H1 (cell line): ENCODE data around the gene FUT2. TPM values are rescaled to one million over a fixed set of nuclear protein-coding genes. Genes with fewer than 3 reads are reported as not detected.
"Not testable (repeated sequence)": the region's sequence is repeated elsewhere in the genome, so short reads cannot be mapped to it uniquely, and the experiment has no call there.

ENCODE experiments used
- CTCF ChIA-PET: fragments of 300-600 bp; sonication (Branson Sonifier 250); formaldehyde crosslinking; loops from one replicate; lab custom pipeline; 2021; ENCODE audit not compliant: partially characterized antibody; lab: Charles Lee
- POLR2A ChIA-PET: fragments of 300-600 bp; sonication (Branson Sonifier 250); formaldehyde crosslinking; loops from one replicate; lab custom pipeline; 2021; ENCODE audit warnings: inconsistent platforms; ENCODE audit not compliant: partially characterized antibody; lab: Charles Lee
- DNase-seq, 2 experiments: peaks; one replicate each; pipeline versions ENCODE4 v3.0.0 to v3.0.0-alpha.2; 2010 to 2022; ENCODE audit warnings: low spot score in 2 of 2, low read depth in 1 of 2, mixed read lengths in 1 of 2
- FAIRE-seq: peaks from 2 replicates; lab custom pipeline; 2011; peaks lifted over from hg19 to GRCh38; lab: Jason Lieb, UNC
- H2AFZ ChIP-seq: 2 replicates; pipeline ENCODE4 v1.8.1; 2012; ENCODE audit warnings: low read length, inconsistent platforms
- H2AK5ac ChIP-seq: 2 replicates; pipeline ENCODE4 v1.6.1; 2013; ENCODE audit warnings: low read depth, low read length
- H2BK120ac ChIP-seq: replicated peaks from 2 replicates; pipeline ENCODE3; 2013; ENCODE audit warnings: low read depth, low read length, inconsistent platforms
- H2BK12ac ChIP-seq: 2 replicates; pipeline ENCODE4 v1.6.1; 2013; ENCODE audit warnings: low read depth, low read length
- H2BK15ac ChIP-seq: 2 replicates; pipeline ENCODE4 v1.6.1; 2013; ENCODE audit warnings: low read length
- H2BK20ac ChIP-seq: 2 replicates; pipeline ENCODE4 v1.6.1; 2013; ENCODE audit warnings: low read length
- H2BK5ac ChIP-seq: 2 replicates; pipeline ENCODE4 v1.6.1; 2013; ENCODE audit warnings: low read depth, low read length
- H3K14ac ChIP-seq: 2 replicates; pipeline ENCODE4 v1.6.1; 2013; ENCODE audit warnings: inconsistent platforms; ENCODE audit not compliant: insufficient read length
- H3K18ac ChIP-seq: 2 replicates; pipeline ENCODE4 v1.6.1; 2013; ENCODE audit warnings: low read length; ENCODE audit errors: extremely low read depth
- H3K23ac ChIP-seq: 2 replicates; pipeline ENCODE4 v1.6.1; 2013; ENCODE audit warnings: inconsistent platforms; ENCODE audit not compliant: insufficient read length
- H3K23me2 ChIP-seq: 2 replicates; pipeline ENCODE4 v1.6.1; 2013; ENCODE audit warnings: low read depth, low read length
- H3K27ac ChIP-seq: 2 replicates; pipeline ENCODE4 v1.6.1; 2011; ENCODE audit warnings: low read depth, low read length, inconsistent platforms
- H3K27me3 ChIP-seq, 4 experiments: replicated peaks in 1 of 4; 1 replicate in 1 of 4; 2 replicates in 3 of 4; pipeline versions ENCODE4 v1.6.1 to v1.8.1; 2011 to 2013; ENCODE audit warnings: low read length in 3 of 4, mild to moderate bottlenecking in 3 of 4, inconsistent platforms in 2 of 4, mixed read lengths in 2 of 4, moderate library complexity in 1 of 4; ENCODE audit not compliant: control insufficient read depth in 3 of 4, insufficient read depth in 3 of 4; ENCODE audit errors: extremely low read depth in 1 of 4
- H3K36me3 ChIP-seq, 4 experiments: 2 replicates each; pipeline versions ENCODE4 v1.6.1 to v1.8.1; 2011 to 2013; ENCODE audit warnings: mild to moderate bottlenecking in 4 of 4, low read length in 3 of 4, moderate library complexity in 2 of 4, control low read depth in 1 of 4, inconsistent platforms in 1 of 4; ENCODE audit not compliant: insufficient read depth in 4 of 4, control insufficient read depth in 2 of 4
- H3K4ac ChIP-seq: replicated peaks from 2 replicates; pipeline ENCODE3; 2013; ENCODE audit warnings: low read length, low read depth, mixed read lengths, inconsistent platforms; ENCODE audit not compliant: insufficient read length
- H3K4me1 ChIP-seq, 4 experiments: replicated peaks in 1 of 4; 1 replicate in 1 of 4; 2 replicates in 3 of 4; pipeline versions ENCODE4 v1.6.1 to v1.8.1; 2011 to 2013; ENCODE audit warnings: low read length in 3 of 4, inconsistent platforms in 2 of 4, mixed read lengths in 1 of 4; ENCODE audit not compliant: insufficient read depth in 4 of 4, control insufficient read depth in 3 of 4
- H3K4me2 ChIP-seq, 2 experiments: 2 replicates each; pipeline versions ENCODE4 v1.6.1 to v1.8.1; 2011 to 2013; ENCODE audit warnings: low read depth in 2 of 2, low read length in 2 of 2, control low read depth in 1 of 2, inconsistent platforms in 1 of 2, mild to moderate bottlenecking in 1 of 2; ENCODE audit not compliant: insufficient read depth in 1 of 2
- H3K4me3 ChIP-seq, 4 experiments: fragments of 200-600, 300-600 bp in 1 of 4; sonication (generic), shearing (Covaris generic), sonication (Bioruptor Twin) in 1 of 4; 2 replicates each; pipeline versions ENCODE4 v1.5.1 to v1.8.1; 2011 to 2016; ENCODE audit warnings: low read length in 4 of 4, low read depth in 3 of 4, control low read depth in 2 of 4, inconsistent platforms in 2 of 4, mild to moderate bottlenecking in 2 of 4, mixed read lengths in 1 of 4, moderate library complexity in 1 of 4; ENCODE audit not compliant: insufficient read depth in 2 of 4; ENCODE audit errors: extremely low read depth in 1 of 4
- H3K56ac ChIP-seq: replicated peaks from 2 replicates; pipeline ENCODE3; 2013; ENCODE audit warnings: low read depth, mild to moderate bottlenecking, mixed read lengths, low read length, inconsistent platforms; ENCODE audit not compliant: insufficient read length
- H3K79me1 ChIP-seq: 2 replicates; pipeline ENCODE4 v1.6.1; 2013; ENCODE audit warnings: low read depth, low read length, control low read depth
- H3K79me2 ChIP-seq, 2 experiments: 2 replicates each; pipeline versions ENCODE4 v1.6.1 to v1.8.1; 2012 to 2013; ENCODE audit warnings: low read length in 2 of 2, mild to moderate bottlenecking in 2 of 2, inconsistent platforms in 1 of 2; ENCODE audit not compliant: insufficient read depth in 2 of 2, control insufficient read depth in 1 of 2
- H3K9ac ChIP-seq, 4 experiments: replicated peaks in 1 of 4; 1 replicate in 1 of 4; 2 replicates in 3 of 4; pipeline versions ENCODE4 v1.6.1 to v1.8.1; 2011 to 2013; ENCODE audit warnings: low read depth in 3 of 4, low read length in 3 of 4, control low read depth in 2 of 4, mild to moderate bottlenecking in 2 of 4, moderate library complexity in 2 of 4, inconsistent platforms in 1 of 4; ENCODE audit errors: extremely low read depth in 1 of 4
- H3K9me3 ChIP-seq, 2 experiments: 2 replicates each; pipeline versions ENCODE4 v1.6.1 to v1.8.1; 2012 to 2013; ENCODE audit warnings: mild to moderate bottlenecking in 2 of 2, moderate library complexity in 2 of 2, control low read depth in 1 of 2, inconsistent platforms in 1 of 2, low read depth in 1 of 2, low read length in 1 of 2, mixed read lengths in 1 of 2; ENCODE audit not compliant: insufficient read depth in 2 of 2
- H4K20me1 ChIP-seq, 2 experiments: replicated peaks in 1 of 2; 2 replicates each; pipeline versions ENCODE3 to v1.8.1; 2011 to 2013; ENCODE audit warnings: inconsistent platforms in 2 of 2, low read length in 2 of 2, mild to moderate bottlenecking in 1 of 2; ENCODE audit not compliant: insufficient read depth in 2 of 2, control insufficient read depth in 1 of 2
- H4K5ac ChIP-seq: 2 replicates; pipeline ENCODE4 v1.6.1; 2013; ENCODE audit warnings: low read length, low read depth, mixed read lengths, inconsistent platforms; ENCODE audit not compliant: insufficient read length
- H4K8ac ChIP-seq: 2 replicates; pipeline ENCODE4 v1.8.0; 2013; ENCODE audit warnings: mild to moderate bottlenecking, moderate library complexity, low read length, inconsistent platforms; ENCODE audit not compliant: insufficient read depth; ENCODE audit errors: extremely low read depth
- H4K91ac ChIP-seq: replicated peaks from 2 replicates; pipeline ENCODE3; 2013; ENCODE audit warnings: low read length, mixed read lengths, inconsistent platforms; ENCODE audit not compliant: insufficient read length
- FOSL1 ChIP-seq: IDR thresholded peaks from 2 replicates; pipeline ENCODE4 v1.6.1; 2011; ENCODE audit warnings: mild to moderate bottlenecking, low read depth, low read length, moderate library complexity; ENCODE audit not compliant: insufficient read depth
- HDAC6 ChIP-seq: IDR thresholded peaks from one replicate; pipeline ENCODE4 v1.7.1; 2012; ENCODE audit warnings: low read depth, mild to moderate bottlenecking, inconsistent platforms, low read length, moderate library complexity
- RNF2 ChIP-seq: fragments of 200-900, 300-1000 bp; sonication (generic); IDR thresholded peaks from 2 replicates; pipeline ENCODE4 v1.7.1; 2016; ENCODE audit warnings: borderline replicate concordance, low read depth, mild to moderate bottlenecking, antibody characterized with exemption, low read length; ENCODE audit not compliant: poor library complexity, severe bottlenecking; ENCODE audit errors: missing control alignments
- RXRA ChIP-seq: IDR thresholded peaks from 2 replicates; pipeline ENCODE4 v1.6.1; 2011; ENCODE audit warnings: low read depth, mild to moderate bottlenecking, low read length, moderate library complexity; ENCODE audit not compliant: insufficient read depth
- TAF1 ChIP-seq: IDR thresholded peaks from 2 replicates; pipeline ENCODE4 v1.6.1; 2011; ENCODE audit warnings: mild to moderate bottlenecking, low read depth, low read length
- TEAD4 ChIP-seq: IDR thresholded peaks from 2 replicates; pipeline ENCODE4 v1.6.1; 2012; ENCODE audit warnings: low read depth, low read length, inconsistent platforms, mixed read lengths
- WGBS, 2 experiments: shearing (Covaris generic) in 1 of 2; methylation state at CpG; one replicate each; pipeline versions ENCODE4 v1.1.6 to v1.1.7; 2013 to 2015; ENCODE audit warnings: low lambda C conversion rate in 2 of 2, mixed read lengths in 2 of 2, inconsistent platforms in 1 of 2, low coverage in 1 of 2, missing lambda C conversion rate in 1 of 2; ENCODE audit not compliant: insufficient replicate concordance in 2 of 2, insufficient coverage in 1 of 2, insufficient read length in 1 of 2; ENCODE audit errors: extremely low coverage in 1 of 2, missing lambda C conversion rate in 1 of 2; 5-methylcytosine and 5-hydroxymethylcytosine counted together
- polyA plus RNA-seq, 7 experiments: library from polyadenylated mRNA; depleted of rRNA in 3 of 7; stranded (reverse) in 5 of 7; unstranded in 2 of 7; fragments of >200 nt in 5 of 7; fragments of 200-250 nt in 2 of 7; gene quantifications; 1 replicate in 5 of 7; 2 replicates in 1 of 7; 4 replicates in 1 of 7; pipeline versions ENCODE4 v1.2.1 to v1.2.3, GENCODE V29; 2011 to 2013; ENCODE audit warnings: missing spikeins in 2 of 7, mixed read lengths in 2 of 7
- total RNA-seq: library from RNA; stranded (reverse); fragmentation: NEBNext Ultra II Directional; extraction: Animal tissue kit (Norgen Biotek cat#: 25700); gene quantifications from 2 replicates; pipeline ENCODE4 v1.2.1, GENCODE V29; 2021

Gene FUT2
- total and polyA plus RNA-seq, 2 of the 8 experiments (the other 6 are each of a cell fraction or from before 2014, with no cell fraction given) = 5.0 to 5.6 TPM

DNA sequence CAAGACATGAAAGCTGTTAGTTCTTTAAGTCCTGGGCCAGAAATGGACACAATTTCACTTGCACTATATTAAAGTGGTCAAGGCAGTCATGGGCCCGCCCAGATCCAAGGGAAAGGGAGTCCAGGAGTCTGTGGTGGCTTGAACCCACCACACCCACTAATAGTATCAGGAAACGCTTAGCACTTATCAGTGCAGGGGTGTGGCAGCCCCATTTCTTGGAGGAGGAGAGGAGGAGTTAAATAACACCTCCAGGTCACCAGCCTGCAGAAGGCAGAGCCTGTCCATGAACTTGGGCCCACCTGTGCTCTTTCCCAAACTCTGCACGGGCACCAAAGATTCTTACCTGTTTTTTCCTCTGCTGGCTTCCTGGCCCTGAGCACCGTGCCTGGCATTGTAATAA lies 17.6 kb upstream of the FUT2 start (continued):
- no peak for TF ChIP-seq HDAC6
- no peak for TF ChIP-seq TAF1
- TF ChIP-seq FOSL1 = no peak
- TF ChIP-seq RNF2 = no peak
- no peak for TF ChIP-seq RXRA
- no peak for TF ChIP-seq TEAD4

DNA sequence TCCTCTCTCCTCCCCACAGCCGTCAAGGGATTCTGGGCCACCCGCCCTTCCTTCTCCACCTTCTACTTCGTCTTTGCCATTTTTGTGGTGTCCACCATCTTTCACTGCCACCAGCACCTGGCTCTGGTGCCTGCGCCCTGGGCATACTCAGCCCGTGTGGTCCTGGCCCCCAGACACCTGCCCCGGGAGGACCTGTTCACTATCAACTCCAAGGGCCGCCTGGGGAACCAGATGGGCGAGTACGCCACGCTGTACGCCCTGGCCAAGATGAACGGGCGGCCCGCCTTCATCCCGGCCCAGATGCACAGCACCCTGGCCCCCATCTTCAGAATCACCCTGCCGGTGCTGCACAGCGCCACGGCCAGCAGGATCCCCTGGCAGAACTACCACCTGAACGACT lies 15.8 kb upstream of the FUT2 start:
- CTCF ChIA-PET, H3K36me3 ChIP-seq, H3K9ac ChIP-seq, H3K23ac ChIP-seq, H3K4ac ChIP-seq, H4K91ac ChIP-seq, H2AK5ac ChIP-seq, H3K4me2 ChIP-seq, H3K79me2 ChIP-seq, H2AFZ ChIP-seq, FAIRE-seq, H3K56ac ChIP-seq, H2BK20ac ChIP-seq, H3K4me3 ChIP-seq, H2BK5ac ChIP-seq, H3K27me3 ChIP-seq, H3K23me2 ChIP-seq, H3K9me3 ChIP-seq, H3K4me1 ChIP-seq, H2BK120ac ChIP-seq, H4K5ac ChIP-seq, H4K8ac ChIP-seq, H4K20me1 ChIP-seq, H2BK15ac ChIP-seq, DNase-seq, H3K18ac ChIP-seq, H3K79me1 ChIP-seq, H3K27ac ChIP-seq, H3K14ac ChIP-seq, H2BK12ac ChIP-seq: not testable (repeated sequence)
- whole genome bisulfite sequencing, 2 experiments = 96% methylated on average over 12 of the region's 19 CpGs; no CpG with 5 or more reads in 1 of the 2 experiments
- POLR2A ChIA-PET = interaction anchor here (3.9 kb wide), 1 partner anchor 16 kb away, joined by 18 read pairs; the partner anchor contains the start of gene FUT2
